Measurements from ENCODE around the gene LRRC2.
"Not testable (repeated sequence)": the region's sequence is repeated elsewhere in the genome, so short reads cannot be mapped to it uniquely, and the experiment has no call there.

LRRC2 gene

DNA sequence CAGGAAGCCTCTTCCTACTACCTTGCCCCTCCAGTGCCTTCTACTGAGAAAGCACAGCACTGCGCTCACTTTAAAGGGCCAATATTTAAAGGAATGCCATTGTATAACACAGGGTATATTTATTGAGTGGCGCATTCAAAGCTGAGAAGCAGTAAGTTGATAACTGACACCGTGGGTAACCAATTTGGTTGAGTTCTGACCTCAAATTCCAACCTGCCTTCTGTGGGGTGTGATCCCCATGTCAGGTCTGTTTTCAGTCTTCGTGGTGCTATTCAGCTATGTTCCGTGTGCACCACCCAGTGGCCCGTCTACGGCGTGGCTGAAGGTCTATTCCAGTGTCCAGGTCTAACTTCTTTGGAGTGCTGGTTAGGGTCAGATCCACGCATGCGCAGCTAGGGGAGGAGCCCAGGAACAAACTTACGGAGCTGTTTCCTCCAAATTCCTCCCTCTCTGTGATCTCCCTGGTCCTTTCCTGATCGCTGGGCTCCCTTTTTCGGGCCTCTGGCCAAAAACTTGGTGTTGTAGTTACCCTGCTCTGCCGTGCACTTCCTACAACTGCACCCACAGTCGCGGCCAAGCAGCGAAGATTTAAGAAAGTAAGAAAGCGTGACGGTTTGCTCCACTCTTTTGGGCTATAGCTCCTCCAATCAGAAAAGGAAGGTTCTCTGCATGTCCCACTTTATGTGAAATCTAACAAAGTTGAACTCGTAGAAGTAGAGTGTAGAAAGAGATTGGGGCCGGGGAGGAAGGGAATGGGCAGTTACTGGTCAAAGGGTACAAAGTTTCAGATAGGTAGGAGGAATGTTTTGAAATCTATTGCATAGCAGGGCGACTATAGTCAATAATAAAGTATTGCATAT is 7.7 kb downstream of the LRRC2 start:
- in situ Hi-C loops (cut with MboI; ENCODE audit: low sequenced_read_pairs): no loop called here

DNA sequence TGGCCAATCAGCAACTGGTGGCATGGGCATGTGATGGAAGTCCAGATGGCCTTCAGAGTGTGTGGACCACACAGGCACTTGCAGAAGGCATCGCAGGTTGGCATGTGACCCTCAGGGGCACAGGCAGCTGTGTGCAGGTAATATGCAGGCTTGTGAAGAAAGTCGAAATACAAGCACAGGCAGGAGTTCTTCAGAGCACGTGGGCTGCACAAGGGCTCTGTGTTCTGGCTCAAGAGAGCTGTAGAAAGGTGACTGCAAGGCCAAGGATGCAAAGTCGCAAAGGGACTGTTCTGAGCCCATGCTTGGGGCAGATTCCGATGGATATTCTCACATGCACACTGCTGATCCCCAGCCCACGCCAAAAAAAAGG is 8.3 kb downstream of the LRRC2 start:
- in situ Hi-C loops (cut with MboI; ENCODE audit: low sequenced_read_pairs): no loop called here

DNA sequence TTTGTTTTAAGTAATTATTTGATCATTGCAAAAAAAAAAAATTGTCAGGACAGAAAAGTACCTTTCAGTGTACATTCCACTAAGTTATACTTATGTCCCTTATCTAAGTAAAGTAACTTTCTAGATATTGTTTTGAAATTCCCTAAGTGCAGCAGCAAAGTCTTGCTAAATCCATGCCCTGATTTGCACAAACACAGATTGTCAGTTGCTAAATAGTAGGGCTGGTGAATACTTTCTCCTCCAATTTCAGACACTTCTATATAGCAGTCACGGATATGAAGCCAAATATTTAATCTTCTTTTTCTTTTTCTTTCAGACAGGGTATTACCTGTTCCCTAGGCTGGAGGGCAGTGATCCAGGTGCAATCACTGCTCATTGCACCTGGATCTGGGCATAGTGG is 12.9 kb downstream of the LRRC2 start:
- in situ Hi-C loops (cut with MboI; ENCODE audit: low sequenced_read_pairs): no loop called here

DNA sequence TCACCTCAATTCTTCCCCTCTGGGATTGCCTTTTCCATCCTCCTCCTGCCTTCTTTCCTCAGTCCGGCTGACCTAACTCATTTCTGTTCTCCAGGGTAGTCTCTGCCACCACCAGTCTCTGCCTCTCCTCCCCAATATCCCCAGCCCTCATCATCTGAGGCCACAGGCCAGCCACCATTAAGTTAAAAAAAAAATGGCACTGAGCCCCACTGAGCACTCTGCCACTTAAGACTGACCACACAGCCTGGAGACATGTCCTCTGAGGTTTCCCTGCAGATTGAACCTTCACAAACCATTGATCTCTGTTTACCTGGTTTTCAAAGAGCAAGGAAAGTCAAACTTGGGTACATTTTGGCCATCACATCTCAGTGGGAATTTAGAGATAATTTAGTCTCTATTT is 13.6 kb downstream of the LRRC2 start:
- in situ Hi-C loops (cut with MboI; ENCODE audit: low sequenced_read_pairs): no loop called here

DNA sequence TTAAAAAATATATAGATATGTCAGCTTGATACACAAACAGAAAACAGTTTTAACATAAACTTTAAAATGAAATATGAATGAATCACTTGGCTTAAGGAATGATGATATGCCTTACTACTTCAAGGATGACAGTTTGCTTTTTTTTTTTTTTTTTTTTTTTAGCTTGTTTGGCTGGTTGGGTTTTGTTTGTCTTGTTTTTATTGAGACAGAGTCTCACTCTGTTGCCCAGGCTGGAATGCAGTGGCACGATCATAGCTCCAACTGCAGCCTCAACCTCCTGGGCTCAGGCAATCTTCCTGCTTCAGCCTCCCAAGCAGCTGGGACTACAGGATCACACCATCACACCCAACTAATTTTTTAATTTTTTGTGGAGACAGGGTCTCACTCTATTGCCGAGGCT is 14.5 kb downstream of the LRRC2 start:
- in situ Hi-C loops (cut with MboI; ENCODE audit: low sequenced_read_pairs): no loop called here

DNA sequence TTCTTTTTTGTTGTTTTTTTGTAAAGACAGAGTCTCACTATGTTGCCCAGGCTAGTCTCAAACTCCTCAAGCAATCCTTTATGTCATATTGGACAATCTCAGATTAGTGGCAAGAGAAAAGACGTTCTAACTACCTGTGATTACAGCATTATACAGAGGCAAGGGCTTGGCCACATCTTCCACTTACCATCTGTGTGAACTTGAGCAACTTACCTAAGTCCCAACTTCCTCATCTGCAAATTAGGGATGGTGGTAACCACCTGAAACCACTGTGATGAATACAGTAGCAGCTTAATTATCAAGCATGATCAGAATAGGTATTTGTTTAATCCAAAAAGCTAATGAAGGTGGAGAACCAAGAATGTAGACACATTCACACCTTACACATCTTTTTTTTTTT is 16.1 kb downstream of the LRRC2 start:
- in situ Hi-C loops (cut with MboI; ENCODE audit: low sequenced_read_pairs): no loop called here

DNA sequence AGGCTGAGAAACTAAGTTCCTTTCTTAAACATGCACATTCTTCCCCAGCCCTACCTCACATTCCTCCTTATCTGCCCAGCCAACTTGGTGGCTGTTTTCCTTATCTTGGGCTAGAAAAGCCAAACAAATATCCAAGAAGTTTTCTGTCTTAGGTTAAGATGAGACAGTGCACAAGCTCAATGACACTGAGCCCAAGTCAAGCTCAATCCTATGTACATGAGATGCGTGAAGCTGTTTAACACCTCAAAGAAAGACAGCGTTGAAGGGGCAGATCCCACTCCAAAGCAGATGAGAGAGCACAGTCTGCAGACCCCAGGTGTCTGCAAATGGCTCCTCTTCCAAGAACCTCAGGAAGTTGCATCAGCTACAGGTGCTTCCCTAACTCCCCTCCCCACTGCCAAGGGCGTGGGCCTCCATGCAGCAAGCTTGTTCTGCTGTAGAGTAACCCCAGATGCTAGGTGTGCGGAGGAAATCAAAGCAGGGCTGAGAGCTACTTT is 16.6 kb downstream of the LRRC2 start:
- in situ Hi-C loops (cut with MboI; ENCODE audit: low sequenced_read_pairs): no loop called here

DNA sequence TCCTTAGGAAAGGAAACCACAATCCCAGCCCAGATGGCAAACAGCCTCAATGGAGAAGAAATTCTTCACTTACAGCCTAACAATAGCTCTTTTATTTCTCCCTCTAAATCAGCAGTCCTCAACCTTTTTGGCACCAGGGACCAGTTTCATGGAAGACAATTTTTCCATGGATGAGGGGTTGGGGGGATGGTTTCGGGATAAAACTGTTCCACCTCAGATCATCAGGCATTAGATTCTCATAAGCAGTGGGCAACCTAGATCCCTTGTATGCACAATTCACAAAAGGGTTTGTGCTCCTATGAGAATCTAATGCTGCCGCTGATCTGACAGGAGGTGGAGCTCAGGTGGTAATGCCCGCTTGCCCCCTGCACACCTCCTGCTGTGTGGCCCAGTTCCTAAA is 17.5 kb downstream of the LRRC2 start:
- in situ Hi-C loops (cut with MboI; ENCODE audit: low sequenced_read_pairs): not testable (repeated sequence)

DNA sequence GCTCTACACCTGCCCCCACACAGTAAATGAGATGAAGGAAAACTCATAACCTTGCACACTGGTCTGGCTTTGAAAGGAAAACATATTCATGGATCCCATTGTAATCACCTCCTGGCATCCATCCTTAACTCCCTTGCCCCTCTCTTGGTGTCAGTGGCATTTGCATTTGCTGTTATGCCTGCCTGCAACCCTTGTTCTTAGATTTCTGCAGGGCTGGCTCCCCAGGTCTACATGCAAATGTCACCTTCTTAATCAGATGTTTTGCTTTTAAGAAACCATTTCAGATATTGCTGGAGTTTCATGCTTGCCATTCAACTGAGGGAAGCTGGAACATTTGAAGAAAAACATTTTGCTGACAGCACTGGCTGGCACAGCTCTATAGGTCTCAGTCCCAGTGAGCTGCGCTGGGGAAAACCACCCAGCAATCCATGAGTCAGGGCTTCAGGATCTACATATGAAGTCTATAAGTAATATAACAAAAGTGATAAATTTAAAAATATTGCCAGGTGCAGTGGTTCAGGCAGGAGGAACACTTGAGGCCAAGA is 19.1 kb downstream of the LRRC2 start:
- in situ Hi-C loops (cut with MboI; ENCODE audit: low sequenced_read_pairs): no loop called here

DNA sequence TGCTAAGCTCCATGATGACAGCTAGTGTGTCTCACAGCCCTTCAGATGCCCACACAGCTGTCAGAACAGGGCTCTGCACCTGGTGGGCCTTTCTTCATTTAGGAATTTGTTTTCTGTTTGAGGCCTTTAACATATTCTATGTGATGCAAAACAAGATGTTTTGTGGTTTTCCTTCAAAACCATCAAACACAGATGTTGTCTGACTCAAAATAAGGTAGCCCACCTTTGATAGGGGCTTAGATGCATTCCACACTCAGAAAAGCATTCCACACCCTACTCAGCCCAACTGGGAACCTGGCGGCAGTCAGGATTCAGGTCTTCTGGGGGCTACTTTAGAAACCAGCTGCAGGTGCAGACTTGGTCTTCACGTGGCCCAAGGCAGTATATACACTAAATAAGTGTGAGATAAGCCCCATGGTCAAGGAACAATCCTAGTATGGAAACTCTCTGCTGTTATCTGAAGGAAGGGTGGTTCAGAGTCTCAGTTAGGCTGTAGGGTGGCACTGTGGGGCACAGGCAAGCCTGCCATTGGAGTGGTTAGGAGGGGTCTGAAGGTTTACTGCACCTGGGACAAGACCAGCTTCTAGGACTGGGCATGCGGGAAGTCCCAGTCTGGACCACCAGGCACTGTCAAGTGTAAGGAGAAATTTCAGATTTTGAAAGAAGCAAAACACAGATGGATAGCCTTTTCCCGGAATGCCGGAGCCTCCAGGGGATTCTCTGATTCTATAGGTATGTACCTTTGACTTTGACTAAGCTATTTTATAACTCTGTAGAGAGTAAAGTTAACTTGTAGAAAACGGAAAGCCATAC is 20.1 kb downstream of the LRRC2 start:
- in situ Hi-C loops (cut with MboI; ENCODE audit: low sequenced_read_pairs): no loop called here

DNA sequence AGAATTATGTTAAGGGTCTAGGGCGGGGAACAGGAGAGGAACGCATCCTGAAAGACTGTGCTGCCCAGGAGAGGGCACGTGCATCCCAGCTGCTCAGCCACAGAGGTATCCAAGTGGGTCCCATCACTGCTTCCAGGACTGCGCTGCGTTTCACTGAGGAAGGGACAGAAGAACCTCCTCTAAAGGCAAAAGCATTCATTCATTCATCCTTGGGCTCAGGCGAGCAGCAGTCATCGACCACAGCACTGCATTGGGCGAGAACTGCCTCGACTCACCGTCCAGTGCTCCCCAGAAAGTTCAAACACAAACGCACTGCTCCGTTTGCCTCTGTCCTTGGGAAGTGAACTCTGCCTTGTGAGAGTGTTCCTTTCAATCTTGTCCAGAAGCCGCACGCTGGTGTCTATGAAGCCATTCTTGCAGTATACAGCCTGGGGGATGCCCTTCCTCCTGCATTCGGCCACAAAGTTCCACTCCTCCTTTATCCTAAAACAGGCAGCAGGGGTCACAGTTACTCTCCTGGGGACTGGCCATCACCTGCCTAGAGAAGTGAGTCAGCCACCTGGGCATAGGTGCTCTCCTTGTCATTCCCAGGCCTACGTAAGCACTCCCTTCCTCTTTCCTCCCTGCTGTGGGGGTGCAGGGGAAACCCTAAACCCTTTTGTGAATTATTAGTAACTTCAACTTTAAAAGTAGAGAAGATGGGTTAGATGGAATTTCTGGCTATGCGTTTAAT is 21.2 kb downstream of the LRRC2 start:
- in situ Hi-C loops (cut with MboI; ENCODE audit: low sequenced_read_pairs): no loop called here

DNA sequence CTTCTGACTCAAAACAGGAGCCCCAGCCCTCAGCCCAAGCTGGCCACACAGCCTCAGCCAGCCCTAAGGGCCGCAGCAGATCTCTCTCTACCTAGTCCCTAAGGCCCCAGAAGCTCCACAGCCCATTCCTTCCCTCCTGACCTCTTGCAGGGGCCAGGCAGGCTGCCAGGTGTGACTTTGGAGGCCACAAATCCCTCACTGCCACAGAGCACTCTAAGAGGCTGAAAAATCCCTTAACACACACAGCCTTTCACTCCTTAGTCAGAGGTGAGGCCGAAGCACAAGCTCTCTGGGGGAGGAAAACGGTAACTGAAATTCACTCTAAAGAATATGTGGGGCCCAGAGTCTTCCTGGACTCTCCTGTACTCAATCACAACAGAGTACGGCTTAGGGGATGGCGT is 23.3 kb downstream of the LRRC2 start:
- in situ Hi-C loops (cut with MboI; ENCODE audit: low sequenced_read_pairs): no loop called here

DNA sequence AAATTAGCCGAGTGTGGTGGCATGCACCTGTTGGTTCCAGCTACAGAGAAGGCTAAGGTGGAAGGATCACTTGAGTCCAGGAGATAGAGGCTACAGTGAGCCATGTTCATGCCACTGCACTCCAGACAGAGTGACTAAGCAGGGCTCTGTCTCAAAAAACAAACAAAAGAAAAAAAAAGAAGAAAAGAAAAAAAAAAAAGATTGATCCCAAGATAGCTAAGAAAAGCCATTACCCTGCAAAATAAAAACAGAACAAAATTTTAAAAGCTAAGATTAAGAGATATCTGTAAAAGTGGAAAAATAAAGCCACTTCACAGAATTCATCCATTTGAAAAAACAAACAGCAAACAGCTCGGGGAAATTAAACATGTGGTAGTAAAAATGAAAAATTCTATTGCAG is 23.8 kb downstream of the LRRC2 start:
- in situ Hi-C loops (cut with MboI; ENCODE audit: low sequenced_read_pairs): no loop called here

DNA sequence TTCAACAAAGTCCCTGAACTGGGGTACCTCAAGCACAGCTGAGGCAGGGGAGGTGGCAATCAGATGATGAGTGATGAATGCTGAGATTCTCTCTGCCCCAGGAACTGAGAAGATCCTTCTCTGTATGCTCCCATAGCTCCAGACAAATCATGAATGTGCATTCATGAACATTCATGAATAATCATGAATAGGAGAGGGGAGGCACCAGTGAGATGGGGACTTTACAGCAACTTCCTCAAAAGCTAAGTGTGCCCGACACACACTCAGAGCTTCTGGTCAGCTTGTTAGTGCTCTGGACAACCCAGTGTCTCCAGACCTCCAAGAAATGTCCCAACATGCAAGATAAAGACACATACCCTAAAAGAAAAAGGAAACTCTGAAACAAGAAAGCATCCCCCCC is 24.3 kb downstream of the LRRC2 start:
- in situ Hi-C loops (cut with MboI; ENCODE audit: low sequenced_read_pairs): no loop called here

DNA sequence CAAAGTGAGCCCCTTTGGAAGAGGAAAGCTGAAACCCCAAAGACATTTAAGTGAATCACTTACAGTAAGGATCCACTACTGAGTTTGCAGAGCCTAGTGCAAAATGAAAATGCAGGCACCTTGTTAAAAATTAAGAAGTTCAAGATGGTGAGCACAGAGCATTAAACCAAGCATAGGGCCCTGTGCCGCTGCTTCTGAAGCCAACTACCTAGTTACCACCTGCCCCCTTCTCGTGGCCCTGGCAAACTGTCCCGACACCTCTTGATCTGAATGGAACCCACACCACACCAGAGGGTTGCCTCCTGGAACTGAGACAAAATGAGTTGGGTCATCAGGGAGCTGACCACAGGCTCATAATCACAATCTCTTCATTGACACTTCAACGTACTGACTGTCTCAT is 25.6 kb downstream of the LRRC2 start:
- in situ Hi-C loops (cut with MboI; ENCODE audit: low sequenced_read_pairs): no loop called here

DNA sequence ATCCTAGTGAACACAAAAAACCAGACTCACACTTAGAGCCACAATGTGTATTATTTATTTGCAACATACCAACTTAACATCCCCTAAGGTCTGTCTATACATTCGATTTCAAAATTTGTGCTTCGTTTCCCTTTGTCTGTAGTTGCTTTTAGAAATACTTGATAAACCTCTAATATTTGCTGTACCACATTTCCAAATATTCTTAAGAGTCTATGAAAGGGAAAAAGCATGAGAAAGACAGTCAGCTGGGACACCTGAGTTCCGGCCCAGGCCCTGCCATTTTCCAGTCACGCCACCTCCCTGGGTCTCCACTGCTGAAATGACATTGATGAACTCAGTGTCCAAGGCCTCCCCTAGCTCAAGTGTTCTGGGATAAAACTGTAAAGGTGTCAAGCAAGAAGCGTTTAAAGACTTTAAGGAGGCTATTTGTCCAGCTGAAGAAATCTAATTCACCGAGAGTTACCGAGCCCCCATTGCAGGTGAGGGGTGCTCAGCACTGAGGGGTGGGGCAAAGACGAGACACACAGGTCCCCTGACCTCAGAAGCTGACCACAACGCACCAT is 26.6 kb downstream of the LRRC2 start:
- in situ Hi-C loops (cut with MboI; ENCODE audit: low sequenced_read_pairs): no loop called here

DNA sequence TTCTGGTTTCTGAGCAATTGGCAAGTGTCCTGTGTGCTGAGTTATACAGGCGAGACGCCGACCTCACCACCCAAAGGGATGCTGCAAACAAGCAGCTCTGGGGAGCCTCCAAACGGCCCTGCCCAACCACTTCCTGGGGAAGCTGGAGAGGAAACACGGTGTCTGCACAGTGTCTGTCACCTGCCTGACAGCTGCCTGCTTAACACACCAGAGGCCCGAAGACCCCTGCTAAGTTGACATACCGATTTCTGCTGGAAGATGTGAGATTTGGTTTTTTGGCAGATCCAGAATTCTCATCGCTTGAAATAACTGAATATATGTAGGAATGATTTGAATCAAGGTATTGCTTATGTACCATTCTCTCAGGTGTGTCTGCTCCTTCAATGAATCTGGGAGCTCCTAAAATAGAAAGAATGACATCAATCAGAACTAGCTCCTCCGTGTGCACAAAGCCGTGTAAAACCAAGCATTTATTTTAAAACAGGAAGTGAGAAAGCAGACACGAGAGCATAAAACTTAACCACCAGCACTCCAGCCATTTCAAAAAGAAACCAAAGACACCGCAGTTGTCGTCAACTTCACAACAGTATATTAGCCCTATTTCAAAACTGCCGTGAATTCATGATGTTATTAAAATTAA is 27.2 kb downstream of the LRRC2 start:
- in situ Hi-C loops (cut with MboI; ENCODE audit: low sequenced_read_pairs): no loop called here

DNA sequence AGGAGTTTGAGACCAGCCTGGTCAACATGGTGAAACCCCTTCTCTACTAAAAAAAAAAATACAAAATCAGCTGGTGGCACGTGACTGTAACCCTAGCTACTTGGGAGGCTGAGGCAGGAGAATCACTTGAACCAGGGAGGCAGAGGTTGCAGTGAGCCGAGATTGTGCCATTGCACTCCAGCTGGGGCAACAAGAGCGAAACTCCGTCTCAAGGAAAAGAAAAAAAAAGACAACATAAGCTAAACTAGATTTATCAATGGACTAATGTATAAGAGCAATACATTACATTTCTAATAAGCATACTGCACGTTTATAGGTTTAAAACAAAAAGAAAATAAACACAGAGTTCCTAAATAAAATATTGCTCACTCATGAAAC is 27.7 kb downstream of the LRRC2 start:
- in situ Hi-C loops (cut with MboI; ENCODE audit: low sequenced_read_pairs): not testable (repeated sequence)

DNA sequence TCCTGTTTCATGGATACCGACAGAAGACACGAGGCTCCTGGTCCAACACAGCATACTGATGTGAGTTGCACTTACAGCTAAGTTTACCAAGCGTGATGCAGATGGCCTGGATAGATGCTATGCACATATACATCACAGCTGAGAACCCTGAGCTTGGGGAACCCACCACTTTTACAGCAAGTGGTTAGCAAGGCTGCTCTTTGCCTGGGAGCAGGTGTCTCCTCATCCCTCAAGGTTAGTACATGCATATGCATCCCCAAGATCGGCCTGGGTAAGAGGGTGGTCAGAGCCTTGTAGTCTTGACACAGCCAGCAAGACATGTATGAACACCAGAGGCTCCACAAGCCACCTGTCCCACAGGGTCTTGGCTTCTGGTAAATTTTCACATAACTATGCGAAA is 28.3 kb downstream of the LRRC2 start:
- in situ Hi-C loops (cut with MboI; ENCODE audit: low sequenced_read_pairs): no loop called here

DNA sequence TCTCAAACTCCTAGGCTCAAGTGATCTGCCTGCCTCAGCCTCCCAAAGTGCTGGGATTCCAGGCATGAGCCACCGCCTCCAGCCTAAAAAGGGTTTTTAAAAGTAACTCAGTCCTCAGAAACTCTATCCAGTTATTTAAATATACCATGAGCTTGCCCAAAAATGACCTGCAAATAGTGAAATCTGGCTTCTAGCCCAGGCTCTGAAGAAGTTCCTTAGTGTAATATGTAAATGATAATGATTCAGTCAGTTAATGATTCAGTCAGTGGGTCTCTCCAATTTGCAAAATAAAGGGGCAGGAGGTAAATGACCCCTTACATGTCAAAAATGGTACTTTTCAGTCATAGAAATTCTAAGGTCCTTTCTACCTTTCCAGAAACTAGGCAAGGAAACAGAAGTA is 28.8 kb downstream of the LRRC2 start:
- in situ Hi-C loops (cut with MboI; ENCODE audit: low sequenced_read_pairs): no loop called here

Measured in hTERT RPE-1 (cell line).